Measurements from ENCODE around the gene IL4R. TPM values are rescaled to one million over a fixed set of nuclear protein-coding genes. Genes with fewer than 3 reads are reported as not detected.

The IL4R gene
- total RNA-seq, 1 experiment from 2014 or later: 29.6 TPM

DNA sequence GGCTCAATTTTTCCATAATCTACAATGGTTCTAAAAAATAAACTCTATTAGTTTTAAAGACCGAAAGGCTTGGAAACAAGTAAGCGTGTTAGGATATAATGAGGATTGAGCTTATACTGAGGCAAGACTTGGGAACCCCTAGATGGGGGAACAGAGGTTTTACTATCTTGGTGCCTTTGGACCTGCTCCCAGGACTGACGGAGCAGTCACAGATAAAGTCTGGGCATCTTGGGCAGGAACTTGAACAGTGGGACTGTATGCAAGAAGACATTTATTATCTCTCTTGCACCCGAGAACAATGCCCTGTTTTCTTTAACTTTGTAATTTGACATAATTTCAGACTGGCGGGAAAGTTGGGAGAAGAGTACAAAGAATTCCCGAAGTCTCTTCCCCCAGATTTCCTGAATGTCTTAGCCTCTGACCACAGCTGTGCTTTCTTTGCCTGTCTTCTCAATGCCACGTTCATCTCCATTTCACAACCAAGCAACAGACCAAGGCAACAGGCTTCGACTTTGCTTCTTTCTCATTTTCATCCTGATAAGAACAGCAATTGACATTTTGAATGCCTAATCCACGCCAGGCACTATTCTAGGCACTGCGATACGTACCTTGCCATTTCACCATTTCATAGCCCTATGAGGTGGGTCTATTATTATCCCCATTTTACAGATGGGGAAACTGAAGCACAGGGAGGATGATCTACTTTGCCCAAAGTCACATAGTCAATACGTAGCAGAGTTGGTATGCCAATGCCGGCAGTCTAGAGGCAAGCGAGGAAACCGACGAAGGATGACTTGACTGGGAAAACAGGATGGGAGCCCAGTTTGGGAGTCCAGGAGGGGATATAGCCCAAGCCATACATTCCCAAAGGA is 3.0 kb upstream of the IL4R start:
- BruUV-seq (replicated peaks): no TSS peak
- intact Hi-C loops (cut with micrococcal nuclease): loop anchor here (5.0 kb wide), 1 partner anchor 34 kb away; no protein-coding TSS in a partner anchor
- CTCF ChIA-PET: no interaction called here

More for the DNA sequence above, 3.0 kb upstream of the IL4R start:
- no peaks in the 10 kb centered on the region for H3K36me3 ChIP-seq (ENCODE audit: control insufficient read depth in 1 of 2, insufficient read depth in 2 of 2, low read length in 2 of 2)
- no peak overlapping the region for H2AFZ ChIP-seq (ENCODE audit: low read depth, low read length, poor library complexity, severe bottlenecking)
- H4K20me1 ChIP-seq (ENCODE audit: insufficient read depth): no peaks in the 10 kb centered on the region
- DNase-seq (ENCODE audit: low read depth, low spot score) (no peak), ATAC-seq (no peak)
- H3K9me2 ChIP-seq (ENCODE audit: insufficient read depth): no peaks in the 10 kb centered on the region
- H3K4me3 ChIP-seq (replicated peaks in 1 of 2; ENCODE audit: low read depth in 1 of 2, low read length in 2 of 2): no peak overlapping the region
- peaks cover 13 to 35% of the 10 kb centered on the region in 2 experiments for H3K4me1 ChIP-seq (ENCODE audit: control insufficient read depth in 1 of 2, insufficient read depth in 2 of 2, low read length in 2 of 2)
- H3K9ac ChIP-seq (ENCODE audit: low read length): no peak overlapping the region
- H3K27ac ChIP-seq (ENCODE audit: low read depth, low read length): no peak overlapping the region
- no peaks in the 10 kb centered on the region for H3K27me3 ChIP-seq (ENCODE audit: insufficient read depth, low read length)
- TF ChIP-seq EGR1 (IDR thresholded peaks at IDR 0.05; ENCODE audit: low read depth) (no peak), ELF1 (IDR thresholded peaks at IDR 0.05; ENCODE audit: borderline replicate concordance, low read depth) (no peak), CEBPB (IDR thresholded peaks at IDR 0.05; ENCODE audit: low read depth) (no peak), EZH2 (IDR thresholded peaks at IDR 0.05) (no peak), EZH2phosphoT487 (IDR thresholded peaks at IDR 0.05; ENCODE audit: borderline replicate concordance) (no peak)
- TF ChIP-seq, protein P1, sequence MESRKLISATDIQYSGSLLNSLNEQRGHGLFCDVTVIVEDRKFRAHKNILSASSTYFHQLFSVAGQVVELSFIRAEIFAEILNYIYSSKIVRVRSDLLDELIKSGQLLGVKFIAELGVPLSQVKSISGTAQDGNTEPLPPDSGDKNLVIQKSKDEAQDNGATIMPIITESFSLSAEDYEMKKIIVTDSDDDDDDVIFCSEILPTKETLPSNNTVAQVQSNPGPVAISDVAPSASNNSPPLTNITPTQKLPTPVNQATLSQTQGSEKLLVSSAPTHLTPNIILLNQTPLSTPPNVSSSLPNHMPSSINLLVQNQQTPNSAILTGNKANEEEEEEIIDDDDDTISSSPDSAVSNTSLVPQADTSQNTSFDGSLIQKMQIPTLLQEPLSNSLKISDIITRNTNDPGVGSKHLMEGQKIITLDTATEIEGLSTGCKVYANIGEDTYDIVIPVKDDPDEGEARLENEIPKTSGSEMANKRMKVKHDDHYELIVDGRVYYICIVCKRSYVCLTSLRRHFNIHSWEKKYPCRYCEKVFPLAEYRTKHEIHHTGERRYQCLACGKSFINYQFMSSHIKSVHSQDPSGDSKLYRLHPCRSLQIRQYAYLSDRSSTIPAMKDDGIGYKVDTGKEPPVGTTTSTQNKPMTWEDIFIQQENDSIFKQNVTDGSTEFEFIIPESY (IDR thresholded peaks at IDR 0.05; ENCODE audit: extremely low read depth, insufficient replicate concordance, low read length): no peak
- TF ChIP-seq, protein P2, sequence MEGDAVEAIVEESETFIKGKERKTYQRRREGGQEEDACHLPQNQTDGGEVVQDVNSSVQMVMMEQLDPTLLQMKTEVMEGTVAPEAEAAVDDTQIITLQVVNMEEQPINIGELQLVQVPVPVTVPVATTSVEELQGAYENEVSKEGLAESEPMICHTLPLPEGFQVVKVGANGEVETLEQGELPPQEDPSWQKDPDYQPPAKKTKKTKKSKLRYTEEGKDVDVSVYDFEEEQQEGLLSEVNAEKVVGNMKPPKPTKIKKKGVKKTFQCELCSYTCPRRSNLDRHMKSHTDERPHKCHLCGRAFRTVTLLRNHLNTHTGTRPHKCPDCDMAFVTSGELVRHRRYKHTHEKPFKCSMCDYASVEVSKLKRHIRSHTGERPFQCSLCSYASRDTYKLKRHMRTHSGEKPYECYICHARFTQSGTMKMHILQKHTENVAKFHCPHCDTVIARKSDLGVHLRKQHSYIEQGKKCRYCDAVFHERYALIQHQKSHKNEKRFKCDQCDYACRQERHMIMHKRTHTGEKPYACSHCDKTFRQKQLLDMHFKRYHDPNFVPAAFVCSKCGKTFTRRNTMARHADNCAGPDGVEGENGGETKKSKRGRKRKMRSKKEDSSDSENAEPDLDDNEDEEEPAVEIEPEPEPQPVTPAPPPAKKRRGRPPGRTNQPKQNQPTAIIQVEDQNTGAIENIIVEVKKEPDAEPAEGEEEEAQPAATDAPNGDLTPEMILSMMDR (IDR thresholded peaks at IDR 0.05 in 2 of 3, conservative IDR thresholded peaks at IDR 0.05 in 1 of 3; ENCODE audit: borderline replicate concordance in 1 of 3, insufficient read depth in 1 of 3, low read depth in 2 of 3, low read length in 2 of 3): no peak
- H3K79me2 ChIP-seq (ENCODE audit: insufficient read depth, low read length): peaks cover 18% of the 10 kb centered on the region
- peaks cover 0 to 6% of the 10 kb centered on the region in 2 experiments; a peak in 1 of 4 replicates for H3K9me3 ChIP-seq (ENCODE audit: control insufficient read depth in 1 of 2, insufficient read depth in 1 of 2, low read depth in 1 of 2, low read length in 2 of 2)
- ChIA-PET POLR2A (no interaction called here), RAD21 (ENCODE audit: low non-redundant PET in 1 of 2, low total read pairs in 2 of 2, uncharacterized antibody in 2 of 2, unreplicated experiment in 2 of 2) (no interaction called here)
- no peak overlapping the region for H3K4me2 ChIP-seq (ENCODE audit: low read length)
